ENCODE measurements around the gene IQGAP2.

DNA sequence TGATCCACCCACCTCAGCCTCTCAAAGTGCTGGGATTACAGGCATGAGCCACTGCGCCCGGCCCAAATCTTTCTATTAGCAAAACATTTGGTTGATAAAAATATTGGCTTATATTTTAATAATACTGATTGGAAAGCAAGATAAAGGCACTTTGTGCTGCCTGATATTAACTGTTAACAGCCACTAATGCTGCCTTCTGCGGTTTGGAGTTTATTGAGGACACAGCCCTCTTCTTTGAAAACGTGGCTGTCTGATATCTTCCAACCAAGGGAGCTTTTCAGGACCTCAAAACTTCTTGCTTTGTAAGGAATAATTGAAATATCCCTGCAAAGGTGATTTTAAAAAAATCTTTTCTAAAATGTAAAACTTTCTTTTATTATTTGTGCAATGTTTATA lies 94.0 kb downstream of the IQGAP2 start:
- TF ChIP-seq, protein P1, sequence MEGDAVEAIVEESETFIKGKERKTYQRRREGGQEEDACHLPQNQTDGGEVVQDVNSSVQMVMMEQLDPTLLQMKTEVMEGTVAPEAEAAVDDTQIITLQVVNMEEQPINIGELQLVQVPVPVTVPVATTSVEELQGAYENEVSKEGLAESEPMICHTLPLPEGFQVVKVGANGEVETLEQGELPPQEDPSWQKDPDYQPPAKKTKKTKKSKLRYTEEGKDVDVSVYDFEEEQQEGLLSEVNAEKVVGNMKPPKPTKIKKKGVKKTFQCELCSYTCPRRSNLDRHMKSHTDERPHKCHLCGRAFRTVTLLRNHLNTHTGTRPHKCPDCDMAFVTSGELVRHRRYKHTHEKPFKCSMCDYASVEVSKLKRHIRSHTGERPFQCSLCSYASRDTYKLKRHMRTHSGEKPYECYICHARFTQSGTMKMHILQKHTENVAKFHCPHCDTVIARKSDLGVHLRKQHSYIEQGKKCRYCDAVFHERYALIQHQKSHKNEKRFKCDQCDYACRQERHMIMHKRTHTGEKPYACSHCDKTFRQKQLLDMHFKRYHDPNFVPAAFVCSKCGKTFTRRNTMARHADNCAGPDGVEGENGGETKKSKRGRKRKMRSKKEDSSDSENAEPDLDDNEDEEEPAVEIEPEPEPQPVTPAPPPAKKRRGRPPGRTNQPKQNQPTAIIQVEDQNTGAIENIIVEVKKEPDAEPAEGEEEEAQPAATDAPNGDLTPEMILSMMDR (optimal IDR thresholded peaks at IDR 0.05 in 1 of 3, IDR thresholded peaks at IDR 0.05 in 1 of 3, conservative IDR thresholded peaks at IDR 0.05 in 1 of 3; ENCODE audit: extremely low read depth in 1 of 3, insufficient read depth in 2 of 3, low read length in 3 of 3), result no peak
- no peak for TF ChIP-seq EZH2 (IDR thresholded peaks at IDR 0.05; ENCODE audit: low read length)

All from keratinocyte (primary cell).